ENCODE results near the gene TIMM17A.
"Not testable (repeated sequence)": the region's sequence is repeated elsewhere in the genome, so short reads cannot be mapped to it uniquely, and the experiment has no call there.

TIMM17A gene

GRCh38 chr1:201955009-201955728 lies at the start of gene TIMM17A:
TIMM17A (plus strand) TSS chr1:201955503; CDS start chr1:201955527, 24 bp downstream.
- DNase-seq, result peak; percentile 95

GRCh38 chr1:201906336-201906735 lies 49.0 kb upstream of the TIMM17A start:
- no peak for DNase-seq

GRCh38 chr1:201907621-201908020 lies 47.7 kb upstream of the TIMM17A start:
- no peak for DNase-seq

GRCh38 chr1:201911826-201912571 lies 43.3 kb upstream of the TIMM17A start:
- no peak for DNase-seq

GRCh38 chr1:201912832-201913231 lies 42.5 kb upstream of the TIMM17A start:
- no peak for DNase-seq

- no peak for DNase-seq
Measured at GRCh38 chr1:201914456-201915235, 40.7 kb upstream of the TIMM17A start.

GRCh38 chr1:201916649-201917249 lies 38.6 kb upstream of the TIMM17A start:
- no peak for DNase-seq

GRCh38 chr1:201917362-201918033 lies 37.8 kb upstream of the TIMM17A start:
- no peak for DNase-seq

GRCh38 chr1:201918343-201918742 lies 37.0 kb upstream of the TIMM17A start:
- no peak for DNase-seq

GRCh38 chr1:201921952-201922558 lies 33.2 kb upstream of the TIMM17A start:
- no peak for DNase-seq

GRCh38 chr1:201925301-201925567 lies 30.1 kb upstream of the TIMM17A start:
- DNase-seq, result no peak

GRCh38 chr1:201925981-201926645 lies 29.2 kb upstream of the TIMM17A start:
- DNase-seq, result no peak

GRCh38 chr1:201928266-201928665 lies 27.0 kb upstream of the TIMM17A start:
- DNase-seq, result no peak

- no peak for DNase-seq
Measured at GRCh38 chr1:201930137-201930536, 25.2 kb upstream of the TIMM17A start.

- DNase-seq, result no peak
Measured at GRCh38 chr1:201930803-201931202, 24.5 kb upstream of the TIMM17A start.

GRCh38 chr1:201933840-201934430 lies 21.4 kb upstream of the TIMM17A start:
- DNase-seq, result no peak

- DNase-seq, result no peak
Measured at GRCh38 chr1:201937624-201938213, 17.6 kb upstream of the TIMM17A start.

GRCh38 chr1:201938440-201939035 lies 16.8 kb upstream of the TIMM17A start:
- DNase-seq, result no peak

- DNase-seq, result no peak
Measured at GRCh38 chr1:201939148-201939547, 16.2 kb upstream of the TIMM17A start.

GRCh38 chr1:201939574-201939973 lies 15.7 kb upstream of the TIMM17A start:
- DNase-seq, result no peak

- not testable (repeated sequence) for DNase-seq
Measured at GRCh38 chr1:201940316-201940715, 15.0 kb upstream of the TIMM17A start.
